ENCODE results near the gene ACAD11. TPM values are rescaled to one million over a fixed set of nuclear protein-coding genes. Genes with fewer than 3 reads are reported as not detected.
A peak's percentile ranks its signal among the peaks of the same experiment; 100 is the strongest.

Gene ACAD11, protein sequence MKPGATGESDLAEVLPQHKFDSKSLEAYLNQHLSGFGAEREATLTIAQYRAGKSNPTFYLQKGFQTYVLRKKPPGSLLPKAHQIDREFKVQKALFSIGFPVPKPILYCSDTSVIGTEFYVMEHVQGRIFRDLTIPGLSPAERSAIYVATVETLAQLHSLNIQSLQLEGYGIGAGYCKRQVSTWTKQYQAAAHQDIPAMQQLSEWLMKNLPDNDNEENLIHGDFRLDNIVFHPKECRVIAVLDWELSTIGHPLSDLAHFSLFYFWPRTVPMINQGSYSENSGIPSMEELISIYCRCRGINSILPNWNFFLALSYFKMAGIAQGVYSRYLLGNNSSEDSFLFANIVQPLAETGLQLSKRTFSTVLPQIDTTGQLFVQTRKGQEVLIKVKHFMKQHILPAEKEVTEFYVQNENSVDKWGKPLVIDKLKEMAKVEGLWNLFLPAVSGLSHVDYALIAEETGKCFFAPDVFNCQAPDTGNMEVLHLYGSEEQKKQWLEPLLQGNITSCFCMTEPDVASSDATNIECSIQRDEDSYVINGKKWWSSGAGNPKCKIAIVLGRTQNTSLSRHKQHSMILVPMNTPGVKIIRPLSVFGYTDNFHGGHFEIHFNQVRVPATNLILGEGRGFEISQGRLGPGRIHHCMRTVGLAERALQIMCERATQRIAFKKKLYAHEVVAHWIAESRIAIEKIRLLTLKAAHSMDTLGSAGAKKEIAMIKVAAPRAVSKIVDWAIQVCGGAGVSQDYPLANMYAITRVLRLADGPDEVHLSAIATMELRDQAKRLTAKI
- 10 to 100 TPM; 18.5 to 19.4 TPM for total RNA-seq

DNA sequence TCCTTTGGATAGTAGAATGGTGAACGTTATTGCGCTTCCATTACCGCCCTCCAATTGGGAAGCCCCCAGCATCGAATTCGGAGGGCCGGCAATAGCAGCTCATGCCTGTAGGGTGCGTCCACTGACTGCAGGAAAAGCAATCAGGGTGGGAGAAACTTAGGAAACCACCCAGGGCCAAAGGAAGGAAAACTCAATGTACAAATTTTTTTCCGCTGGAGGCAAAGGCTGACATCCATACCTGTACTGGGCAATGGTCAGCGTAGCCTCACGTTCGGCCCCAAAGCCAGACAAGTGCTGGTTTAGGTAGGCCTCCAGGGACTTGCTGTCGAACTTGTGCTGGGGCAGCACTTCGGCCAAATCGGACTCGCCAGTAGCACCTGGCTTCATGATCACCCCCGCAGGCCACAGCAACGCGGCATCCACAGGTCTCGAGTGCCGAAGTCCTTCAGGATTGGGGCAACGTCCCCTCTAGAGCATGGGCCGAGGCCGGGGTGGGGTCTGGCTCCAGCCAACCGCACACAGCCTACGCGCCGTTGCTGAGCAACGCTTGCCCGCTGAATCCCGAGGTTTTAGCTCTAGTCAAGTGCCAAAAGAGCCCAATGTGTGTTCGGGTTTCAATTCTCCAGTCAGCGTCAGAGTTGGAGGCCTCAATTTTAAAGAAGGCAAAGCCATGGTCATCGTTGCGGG is at the start of gene ACAD11:
Gene ACAD11 (minus strand): TSS at position 445 of the 687 bp plus-strand sequence. CDS start 58 bp downstream, at position 387.
- Mint-ChIP-seq H3K4me3 (peak within 1 kb of the TSS; percentile 96), H3K4me1 (peaks cover 36% of the 10 kb centered on the region), H3K27me3 (no peaks in the 10 kb centered on the region), H3K9me3 (no peaks in the 10 kb centered on the region), H3K27ac (peak within 1 kb of the TSS; percentile 94), H3K36me3 (peaks cover 4% of the 10 kb centered on the region)
- DNase-seq: peak; percentile 60
- POLR2A ChIA-PET: interaction anchor here (0.8 to 1.1 kb wide), 2 partner anchors 14 kb away, joined by 3 read pairs; no protein-coding TSS in a partner anchor
- ATAC-seq (ENCODE audit: low read depth): peak; percentile 31

DNA sequence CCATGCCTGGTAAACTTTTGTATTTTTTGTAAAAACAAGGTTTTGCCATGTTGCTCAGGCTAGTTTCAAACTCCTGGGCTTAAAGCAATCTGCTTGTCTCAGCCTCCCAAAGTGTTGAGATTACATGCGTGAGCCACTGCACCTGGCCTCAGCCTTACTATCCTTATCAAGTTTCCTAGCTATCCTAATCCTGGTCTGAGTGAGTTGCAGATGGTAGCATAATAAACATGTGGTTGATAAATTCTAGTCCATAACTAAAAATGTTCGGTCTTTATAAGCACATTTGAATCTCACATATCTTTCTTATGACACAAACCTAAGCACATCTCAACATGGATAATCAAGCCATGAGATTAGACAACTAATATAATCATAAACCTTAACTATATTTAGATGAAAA is 44.1 kb upstream of the ACAD11 start:
- H3K36me3 Mint-ChIP-seq: peaks cover 21% of the 10 kb centered on the region
- H3K4me3 Mint-ChIP-seq: no peak overlapping the region
- no peaks in the 10 kb centered on the region for H3K9me3 Mint-ChIP-seq
- no peaks in the 10 kb centered on the region for H3K27me3 Mint-ChIP-seq
- DNase-seq (no peak), ATAC-seq (ENCODE audit: low read depth) (no peak)
- POLR2A ChIA-PET: no interaction called here
- peaks cover 3% of the 10 kb centered on the region for H3K4me1 Mint-ChIP-seq
- no peak overlapping the region for H3K27ac Mint-ChIP-seq

DNA sequence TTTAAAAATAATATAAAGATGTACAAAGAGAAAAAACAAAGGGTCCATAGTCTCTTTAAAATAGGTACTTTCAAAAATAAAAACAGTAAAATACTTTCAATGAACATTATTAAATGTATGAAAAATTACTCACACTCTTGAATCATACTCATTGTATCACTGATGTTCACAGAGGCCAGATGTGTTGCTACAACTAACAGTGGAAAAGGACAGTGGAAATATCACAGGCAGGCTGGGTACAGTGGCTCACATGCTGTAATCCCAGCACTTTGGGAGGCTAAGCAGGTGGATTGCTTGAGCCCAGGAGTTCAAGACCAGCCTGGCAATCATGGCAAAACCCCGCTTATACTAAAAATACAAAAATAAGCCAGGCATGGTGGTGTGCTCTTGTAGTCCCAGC is 35.8 kb upstream of the ACAD11 start:
- POLR2A ChIA-PET: no interaction called here
- DNase-seq (no peak), ATAC-seq (ENCODE audit: low read depth) (no peak)
- Mint-ChIP-seq H3K36me3 (peaks cover 18% of the 10 kb centered on the region), H3K27ac (no peak overlapping the region), H3K4me1 (no peaks in the 10 kb centered on the region), H3K9me3 (no peaks in the 10 kb centered on the region), H3K27me3 (no peaks in the 10 kb centered on the region), H3K4me3 (no peak overlapping the region)

DNA sequence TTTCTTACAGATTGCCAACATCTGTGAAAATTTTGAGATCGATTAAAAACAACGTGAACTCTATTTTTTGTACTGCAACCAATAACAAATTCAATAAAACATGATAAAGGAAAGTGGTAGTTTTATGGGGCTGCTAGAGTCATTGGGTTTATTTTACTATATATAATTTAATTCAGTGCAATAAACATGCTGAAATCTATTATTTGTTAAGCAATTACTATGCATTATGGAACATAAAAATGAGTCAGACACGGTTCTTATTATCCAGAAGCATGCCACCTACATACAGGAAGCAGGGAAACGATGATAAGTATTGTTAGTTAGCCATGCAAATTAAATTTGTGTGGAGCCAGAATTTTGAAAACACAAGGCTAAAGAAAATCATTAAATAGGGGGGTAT is 35.4 kb upstream of the ACAD11 start:
- no peaks in the 10 kb centered on the region for H3K27me3 Mint-ChIP-seq
- H3K27ac Mint-ChIP-seq: no peak overlapping the region
- H3K9me3 Mint-ChIP-seq: no peaks in the 10 kb centered on the region
- no peak overlapping the region for H3K4me3 Mint-ChIP-seq
- peaks cover 18% of the 10 kb centered on the region for H3K36me3 Mint-ChIP-seq
- H3K4me1 Mint-ChIP-seq: no peaks in the 10 kb centered on the region
- POLR2A ChIA-PET: no interaction called here
- ATAC-seq (ENCODE audit: low read depth): no peak
- no peak for DNase-seq

DNA sequence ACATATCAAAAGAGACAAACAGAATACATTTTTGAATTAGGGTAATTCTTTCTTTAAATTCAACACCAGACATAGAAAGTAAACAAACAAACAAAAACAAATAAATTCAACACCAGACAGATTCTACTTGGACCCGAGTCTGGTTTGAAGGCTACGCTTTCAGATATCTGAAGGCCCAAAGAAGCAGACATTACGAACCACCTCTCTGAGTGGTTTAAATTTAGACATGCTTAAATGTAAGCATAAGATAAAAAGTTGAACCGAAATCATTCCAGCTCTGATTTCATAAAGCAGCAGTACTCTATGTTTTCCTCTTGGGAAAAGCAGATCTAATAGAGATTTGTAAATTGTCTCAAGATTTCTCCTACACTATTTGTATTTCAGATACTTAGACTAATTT is 30.4 kb upstream of the ACAD11 start:
- Mint-ChIP-seq H3K36me3 (peaks cover 13% of the 10 kb centered on the region), H3K27ac (no peak overlapping the region)

DNA sequence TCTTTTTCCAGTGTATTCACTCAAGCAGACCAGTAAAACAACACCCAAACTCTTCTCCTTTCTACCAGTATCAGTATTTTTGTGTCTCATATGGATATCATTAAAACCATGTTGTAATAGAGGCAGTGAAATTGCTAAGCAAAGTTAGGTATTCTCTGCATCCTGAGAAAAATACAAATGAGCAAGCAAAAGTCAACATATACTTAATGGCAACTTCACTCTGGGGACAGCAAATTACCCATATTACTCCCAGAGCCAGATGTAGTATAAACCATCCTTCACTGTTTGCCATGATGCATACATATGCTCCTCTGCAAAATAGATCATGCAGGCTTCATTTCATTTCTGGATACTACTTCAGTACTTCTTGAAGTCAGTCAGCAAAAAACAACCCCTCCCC is 22.6 kb upstream of the ACAD11 start:
- no peaks in the 10 kb centered on the region for H3K9me3 Mint-ChIP-seq
- POLR2A ChIA-PET: no interaction called here

More for the DNA sequence above, 30.4 kb upstream of the ACAD11 start:
- H3K4me1 Mint-ChIP-seq: no peaks in the 10 kb centered on the region
- H3K27me3 Mint-ChIP-seq: no peaks in the 10 kb centered on the region
- POLR2A ChIA-PET: no interaction called here
- H3K4me3 Mint-ChIP-seq: no peak overlapping the region
- no peak for ATAC-seq (ENCODE audit: low read depth)
- no peaks in the 10 kb centered on the region for H3K9me3 Mint-ChIP-seq
- DNase-seq: no peak

DNA sequence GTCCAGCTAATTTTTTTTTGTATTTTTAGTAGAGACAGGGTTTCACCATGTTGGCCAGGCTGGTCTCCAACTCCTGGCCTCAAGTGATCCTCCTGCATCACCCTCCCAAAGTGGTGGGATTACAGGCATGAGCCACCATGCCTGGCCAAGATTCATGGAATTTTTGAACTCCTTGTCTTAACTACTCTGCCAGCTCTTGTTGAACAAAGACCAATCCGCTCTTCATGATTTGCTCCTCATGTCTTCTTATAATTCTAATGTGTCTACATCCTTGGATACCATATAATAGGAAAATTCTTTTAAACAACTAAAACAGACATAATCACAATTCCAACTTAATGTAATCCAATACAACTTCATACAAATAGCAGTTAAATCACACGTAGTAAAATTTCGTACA is 21.8 kb upstream of the ACAD11 start:
- peaks cover 8% of the 10 kb centered on the region for H3K36me3 Mint-ChIP-seq
- no peak for DNase-seq
- no peak for ATAC-seq (ENCODE audit: low read depth)
- H3K4me3 Mint-ChIP-seq: no peak overlapping the region
- no peaks in the 10 kb centered on the region for H3K27me3 Mint-ChIP-seq
- POLR2A ChIA-PET: no interaction called here
- no peak overlapping the region for H3K27ac Mint-ChIP-seq
- H3K9me3 Mint-ChIP-seq: no peaks in the 10 kb centered on the region
- H3K4me1 Mint-ChIP-seq: no peaks in the 10 kb centered on the region

More for the DNA sequence above, 22.6 kb upstream of the ACAD11 start:
- Mint-ChIP-seq H3K36me3 (peaks cover 8% of the 10 kb centered on the region), H3K4me3 (no peak overlapping the region), H3K27me3 (no peaks in the 10 kb centered on the region), H3K4me1 (no peaks in the 10 kb centered on the region), H3K27ac (no peak overlapping the region)
- no peak for ATAC-seq (ENCODE audit: low read depth)
- no peak for DNase-seq

DNA sequence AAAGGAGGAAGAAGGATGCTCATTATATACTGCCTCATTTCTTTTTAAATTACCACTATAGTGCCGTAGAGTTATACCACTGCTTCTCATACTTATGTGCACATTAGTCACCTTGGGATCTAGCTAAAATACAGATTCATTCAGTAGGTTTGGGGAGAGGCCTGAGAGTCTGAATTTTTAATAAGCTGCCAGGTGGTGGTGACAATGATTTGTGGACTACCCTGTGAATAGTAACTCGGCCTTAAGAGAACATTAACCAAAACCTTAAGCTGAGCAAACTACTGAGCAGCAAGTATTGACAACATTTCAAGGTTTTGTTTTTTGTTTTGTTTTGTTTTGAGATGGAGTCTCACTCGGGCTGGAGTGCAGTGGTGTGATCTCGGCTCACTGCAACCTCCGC is 20.3 kb upstream of the ACAD11 start:
- no peak for DNase-seq
- POLR2A ChIA-PET: no interaction called here
- H3K36me3 Mint-ChIP-seq: peaks cover 13% of the 10 kb centered on the region
- no peak for ATAC-seq (ENCODE audit: low read depth)
- H3K4me3 Mint-ChIP-seq: no peak overlapping the region
- no peaks in the 10 kb centered on the region for H3K27me3 Mint-ChIP-seq
- H3K4me1 Mint-ChIP-seq: no peaks in the 10 kb centered on the region
- H3K27ac Mint-ChIP-seq: no peak overlapping the region
- H3K9me3 Mint-ChIP-seq: no peaks in the 10 kb centered on the region

DNA sequence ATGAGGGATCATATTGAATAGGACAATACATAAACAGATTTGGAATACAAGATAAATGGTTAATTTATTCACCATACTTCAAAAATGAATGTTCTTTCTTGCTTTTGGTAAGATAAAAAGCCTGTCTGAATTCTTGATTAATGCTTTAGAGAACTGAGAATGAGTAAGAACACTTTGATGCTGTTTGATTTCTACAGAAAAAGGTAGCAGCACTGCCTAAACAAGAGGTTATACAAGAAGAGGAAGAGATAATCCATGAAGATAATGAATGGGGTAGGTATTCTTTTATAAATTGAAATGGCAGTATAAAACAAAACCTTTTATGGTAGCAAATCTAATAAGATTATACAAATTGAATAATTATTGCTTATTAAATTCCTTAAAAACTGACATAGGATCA is 15.8 kb upstream of the ACAD11 start:
- Mint-ChIP-seq H3K27ac (no peak overlapping the region), H3K27me3 (no peaks in the 10 kb centered on the region), H3K9me3 (no peaks in the 10 kb centered on the region), H3K4me1 (no peaks in the 10 kb centered on the region), H3K4me3 (no peak overlapping the region), H3K36me3 (peaks cover 9% of the 10 kb centered on the region)
- DNase-seq (no peak), ATAC-seq (ENCODE audit: low read depth) (no peak)
- POLR2A ChIA-PET: no interaction called here

DNA sequence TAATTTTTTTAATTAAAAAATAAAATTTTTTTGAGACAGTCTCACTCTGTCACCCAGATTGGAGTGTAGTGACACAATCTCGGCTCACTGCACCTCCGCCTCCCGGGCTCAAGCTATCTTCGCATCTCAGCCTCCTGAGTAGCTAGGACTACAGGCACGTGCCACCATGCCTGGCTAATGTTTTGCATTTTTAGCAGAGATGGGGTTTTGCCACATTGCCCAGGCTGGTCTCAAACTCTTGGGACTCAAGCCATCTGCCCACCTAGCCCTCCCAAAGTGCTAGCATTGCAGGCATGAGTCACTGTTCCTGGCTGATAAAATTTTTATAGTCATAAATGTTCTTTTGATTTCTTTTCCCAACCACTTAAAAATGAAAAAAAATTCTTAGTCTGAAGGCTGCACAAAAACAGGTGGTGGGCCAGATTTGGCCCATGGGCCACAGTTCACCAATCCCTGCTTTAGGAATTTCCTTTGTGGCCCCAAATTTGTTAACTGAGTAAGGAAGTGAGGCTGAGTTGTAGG is 9.7 kb upstream of the ACAD11 start:
- ATAC-seq (ENCODE audit: low read depth): no peak
- Mint-ChIP-seq H3K4me3 (no peak overlapping the region), H3K9me3 (no peaks in the 10 kb centered on the region), H3K4me1 (peaks cover 10% of the 10 kb centered on the region), H3K27ac (no peak overlapping the region), H3K27me3 (no peaks in the 10 kb centered on the region), H3K36me3 (peaks cover 10% of the 10 kb centered on the region)
- DNase-seq: no peak
- POLR2A ChIA-PET: no interaction called here

DNA sequence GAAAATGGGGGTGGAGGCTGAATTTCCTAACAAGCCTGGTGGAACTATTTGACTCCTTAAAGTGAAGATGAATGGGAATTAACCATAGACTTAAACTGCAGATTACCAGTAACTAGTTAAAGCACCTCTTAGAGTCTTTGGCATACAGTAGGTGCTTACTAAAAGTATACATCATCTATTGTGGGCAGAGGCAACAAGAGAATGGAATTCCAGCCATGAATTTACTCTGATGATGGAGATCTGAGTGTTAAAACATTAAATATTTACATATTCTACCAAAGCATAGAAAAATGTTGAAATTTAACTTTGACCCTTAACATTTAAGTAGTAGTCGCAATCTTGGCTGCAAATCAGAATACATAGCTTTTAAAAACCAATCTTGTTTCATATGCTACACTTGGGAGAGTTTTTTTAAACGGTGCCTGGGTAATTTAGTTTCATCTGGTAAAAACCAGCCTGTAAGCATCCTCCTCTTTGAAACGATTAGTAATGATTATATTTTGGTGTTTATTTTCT is 5.7 kb upstream of the ACAD11 start:
- Mint-ChIP-seq H3K4me3 (no peak overlapping the region), H3K27ac (no peak overlapping the region), H3K27me3 (no peaks in the 10 kb centered on the region), H3K9me3 (no peaks in the 10 kb centered on the region), H3K4me1 (peaks cover 26% of the 10 kb centered on the region), H3K36me3 (peaks cover 12% of the 10 kb centered on the region)
- POLR2A ChIA-PET: no interaction called here
- no peak for DNase-seq
- no peak for ATAC-seq (ENCODE audit: low read depth)

DNA sequence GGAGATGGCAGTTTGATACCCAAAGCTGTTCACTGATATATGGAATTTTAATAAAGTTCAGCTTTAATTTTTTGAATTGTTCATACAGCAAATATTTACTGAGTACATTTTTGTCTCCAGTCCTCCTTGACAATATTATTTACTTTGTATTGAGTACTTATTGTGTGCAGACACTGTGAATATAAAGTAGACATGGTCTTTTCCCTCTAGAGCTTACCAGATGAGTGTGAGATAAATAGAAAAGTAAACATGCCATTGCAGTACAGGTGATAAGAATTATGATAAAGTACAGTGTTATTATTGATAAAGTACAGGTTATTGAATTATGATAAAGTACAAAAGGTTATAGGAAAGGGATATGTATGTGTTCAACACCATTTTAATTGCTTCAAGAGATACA is 2.6 kb upstream of the ACAD11 start:
- Mint-ChIP-seq H3K9me3 (no peaks in the 10 kb centered on the region), H3K27me3 (no peaks in the 10 kb centered on the region), H3K4me3 (peak overlapping the region; percentile 47), H3K27ac (no peak overlapping the region), H3K36me3 (peaks cover 8% of the 10 kb centered on the region), H3K4me1 (peaks cover 35% of the 10 kb centered on the region)
- DNase-seq: no peak
- ATAC-seq (ENCODE audit: low read depth): no peak
- POLR2A ChIA-PET: no interaction called here

DNA sequence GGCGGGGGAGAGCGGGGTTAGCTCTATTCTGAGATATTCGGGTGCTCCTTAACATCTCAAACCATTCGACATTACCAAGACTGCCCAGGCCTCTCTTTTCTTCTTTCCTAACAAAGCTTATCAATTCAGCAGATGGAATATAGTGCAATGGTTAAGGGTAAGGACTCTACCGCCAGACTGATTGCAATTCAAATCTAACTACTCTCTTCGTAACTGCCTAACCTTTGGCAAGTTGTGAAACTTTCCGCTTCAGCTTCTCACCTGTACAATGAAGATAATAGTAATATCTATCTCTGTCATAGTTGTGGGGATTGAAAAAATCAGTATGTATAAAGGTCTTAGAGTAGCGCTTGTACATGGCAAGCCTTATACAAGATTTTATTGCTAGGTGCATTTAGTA is 1.5 kb upstream of the ACAD11 start:
- peaks cover 39% of the 10 kb centered on the region for H3K4me1 Mint-ChIP-seq
- POLR2A ChIA-PET: interaction anchor here (0.6 to 1.2 kb wide), 2 partner anchors 141 to 244 kb away, joined by 3 read pairs; partner anchors contain the start of gene DNAJC13
- H3K27ac Mint-ChIP-seq: peak overlapping the region; percentile 94

More for the DNA sequence above, 1.5 kb upstream of the ACAD11 start:
- H3K36me3 Mint-ChIP-seq: peaks cover 8% of the 10 kb centered on the region
- ATAC-seq (ENCODE audit: low read depth) (no peak), DNase-seq (no peak)
- H3K27me3 Mint-ChIP-seq: no peaks in the 10 kb centered on the region
- H3K4me3 Mint-ChIP-seq: peak overlapping the region; percentile 96
- no peaks in the 10 kb centered on the region for H3K9me3 Mint-ChIP-seq
